Epithelial cell of esophagus (primary cell): ENCODE results near the gene SEMA4B.

Source experiments
- DNase-seq: peaks from one replicate; pipeline ENCODE4 v3.0.0; 2010; ENCODE audit warnings: low read depth
- H3K4me3 ChIP-seq: 2 replicates; pipeline ENCODE4 v1.5.1; 2011; ENCODE audit warnings: mild to moderate bottlenecking, low read length, control low read depth
- TF ChIP-seq, protein P1 (sequence below): IDR thresholded peaks from 2 replicates; pipeline ENCODE4 v1.5.1; 2011; ENCODE audit warnings: low read depth, mild to moderate bottlenecking, low read length, control low read depth, inconsistent platforms; ENCODE audit not compliant: insufficient read depth; ENCODE audit errors: missing control alignments

SEMA4B gene, protein sequence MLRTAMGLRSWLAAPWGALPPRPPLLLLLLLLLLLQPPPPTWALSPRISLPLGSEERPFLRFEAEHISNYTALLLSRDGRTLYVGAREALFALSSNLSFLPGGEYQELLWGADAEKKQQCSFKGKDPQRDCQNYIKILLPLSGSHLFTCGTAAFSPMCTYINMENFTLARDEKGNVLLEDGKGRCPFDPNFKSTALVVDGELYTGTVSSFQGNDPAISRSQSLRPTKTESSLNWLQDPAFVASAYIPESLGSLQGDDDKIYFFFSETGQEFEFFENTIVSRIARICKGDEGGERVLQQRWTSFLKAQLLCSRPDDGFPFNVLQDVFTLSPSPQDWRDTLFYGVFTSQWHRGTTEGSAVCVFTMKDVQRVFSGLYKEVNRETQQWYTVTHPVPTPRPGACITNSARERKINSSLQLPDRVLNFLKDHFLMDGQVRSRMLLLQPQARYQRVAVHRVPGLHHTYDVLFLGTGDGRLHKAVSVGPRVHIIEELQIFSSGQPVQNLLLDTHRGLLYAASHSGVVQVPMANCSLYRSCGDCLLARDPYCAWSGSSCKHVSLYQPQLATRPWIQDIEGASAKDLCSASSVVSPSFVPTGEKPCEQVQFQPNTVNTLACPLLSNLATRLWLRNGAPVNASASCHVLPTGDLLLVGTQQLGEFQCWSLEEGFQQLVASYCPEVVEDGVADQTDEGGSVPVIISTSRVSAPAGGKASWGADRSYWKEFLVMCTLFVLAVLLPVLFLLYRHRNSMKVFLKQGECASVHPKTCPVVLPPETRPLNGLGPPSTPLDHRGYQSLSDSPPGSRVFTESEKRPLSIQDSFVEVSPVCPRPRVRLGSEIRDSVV

DNA sequence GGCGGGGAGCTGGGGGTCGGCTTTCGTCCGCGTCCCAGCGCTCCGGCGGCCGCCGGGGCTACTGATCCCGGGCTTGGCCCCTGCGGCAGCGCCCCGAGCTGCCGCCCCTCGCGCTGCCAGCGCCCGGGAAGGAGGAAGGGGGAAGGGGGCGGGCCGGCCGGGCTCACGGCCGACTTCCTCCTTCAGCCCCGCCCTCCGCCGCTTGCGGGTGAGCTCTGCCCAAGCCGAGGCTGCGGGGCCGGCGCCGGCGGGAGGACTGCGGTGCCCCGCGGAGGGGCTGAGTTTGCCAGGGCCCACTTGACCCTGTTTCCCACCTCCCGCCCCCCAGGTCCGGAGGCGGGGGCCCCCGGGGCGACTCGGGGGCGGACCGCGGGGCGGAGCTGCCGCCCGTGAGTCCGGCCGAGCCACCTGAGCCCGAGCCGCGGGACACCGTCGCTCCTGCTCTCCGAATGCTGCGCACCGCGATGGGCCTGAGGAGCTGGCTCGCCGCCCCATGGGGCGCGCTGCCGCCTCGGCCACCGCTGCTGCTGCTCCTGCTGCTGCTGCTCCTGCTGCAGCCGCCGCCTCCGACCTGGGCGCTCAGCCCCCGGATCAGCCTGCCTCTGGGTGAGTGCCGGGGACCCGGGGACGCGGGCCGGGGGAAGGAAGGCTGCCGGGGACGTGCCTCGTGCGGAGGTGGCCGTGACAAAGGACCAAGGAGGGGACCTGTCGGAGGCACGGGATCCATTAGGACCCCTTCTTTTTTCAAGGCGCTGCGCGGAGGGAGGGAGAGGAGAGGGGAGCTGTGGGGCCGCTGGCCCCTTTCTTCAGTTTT, at the start of gene SEMA4B:
SEMA4B (plus strand) TSS at position 201 of the 814 bp plus-strand sequence; CDS start at position 450, 249 bp downstream.
- peak; percentile 74 for DNase-seq
- TF ChIP-seq, protein P1, sequence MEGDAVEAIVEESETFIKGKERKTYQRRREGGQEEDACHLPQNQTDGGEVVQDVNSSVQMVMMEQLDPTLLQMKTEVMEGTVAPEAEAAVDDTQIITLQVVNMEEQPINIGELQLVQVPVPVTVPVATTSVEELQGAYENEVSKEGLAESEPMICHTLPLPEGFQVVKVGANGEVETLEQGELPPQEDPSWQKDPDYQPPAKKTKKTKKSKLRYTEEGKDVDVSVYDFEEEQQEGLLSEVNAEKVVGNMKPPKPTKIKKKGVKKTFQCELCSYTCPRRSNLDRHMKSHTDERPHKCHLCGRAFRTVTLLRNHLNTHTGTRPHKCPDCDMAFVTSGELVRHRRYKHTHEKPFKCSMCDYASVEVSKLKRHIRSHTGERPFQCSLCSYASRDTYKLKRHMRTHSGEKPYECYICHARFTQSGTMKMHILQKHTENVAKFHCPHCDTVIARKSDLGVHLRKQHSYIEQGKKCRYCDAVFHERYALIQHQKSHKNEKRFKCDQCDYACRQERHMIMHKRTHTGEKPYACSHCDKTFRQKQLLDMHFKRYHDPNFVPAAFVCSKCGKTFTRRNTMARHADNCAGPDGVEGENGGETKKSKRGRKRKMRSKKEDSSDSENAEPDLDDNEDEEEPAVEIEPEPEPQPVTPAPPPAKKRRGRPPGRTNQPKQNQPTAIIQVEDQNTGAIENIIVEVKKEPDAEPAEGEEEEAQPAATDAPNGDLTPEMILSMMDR, result no peak
- peak within 1 kb of the TSS; percentile 89 for H3K4me3 ChIP-seq

DNA sequence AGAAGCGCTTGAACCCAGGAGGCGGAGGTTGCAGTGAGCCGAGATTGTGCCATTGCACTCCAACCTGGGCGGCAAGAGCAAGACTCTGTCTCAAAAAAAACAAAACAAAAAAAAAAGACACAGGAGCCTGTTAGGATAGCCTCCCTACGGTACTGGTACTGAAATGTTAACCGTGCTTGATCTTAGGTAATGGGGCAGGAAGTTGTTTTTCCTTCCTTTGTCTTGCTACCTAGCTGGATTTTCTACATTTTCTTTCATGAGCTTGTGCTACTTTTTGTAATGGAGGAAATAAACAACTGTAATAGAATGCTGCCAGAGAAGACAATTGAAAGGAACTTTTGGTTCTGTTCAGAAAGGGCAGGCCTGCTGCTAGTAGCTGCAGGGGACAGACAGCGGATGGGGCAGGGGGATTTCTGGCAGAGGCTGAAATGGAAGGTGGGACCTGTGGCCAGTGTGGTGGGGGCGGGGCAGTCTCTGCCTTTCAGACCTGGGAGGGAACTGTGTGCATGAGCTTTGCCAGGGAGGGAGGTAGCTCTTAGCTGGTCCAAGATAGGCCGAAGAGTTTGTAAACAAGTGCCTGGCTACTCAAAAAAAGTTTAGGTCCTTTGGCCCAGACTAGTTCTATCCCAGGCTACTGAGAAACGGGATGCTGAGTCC, 49.0 kb upstream of the SEMA4B start:
- no peak overlapping the region for H3K4me3 ChIP-seq
- TF ChIP-seq, protein P1, result no peak
- no peak for DNase-seq

DNA sequence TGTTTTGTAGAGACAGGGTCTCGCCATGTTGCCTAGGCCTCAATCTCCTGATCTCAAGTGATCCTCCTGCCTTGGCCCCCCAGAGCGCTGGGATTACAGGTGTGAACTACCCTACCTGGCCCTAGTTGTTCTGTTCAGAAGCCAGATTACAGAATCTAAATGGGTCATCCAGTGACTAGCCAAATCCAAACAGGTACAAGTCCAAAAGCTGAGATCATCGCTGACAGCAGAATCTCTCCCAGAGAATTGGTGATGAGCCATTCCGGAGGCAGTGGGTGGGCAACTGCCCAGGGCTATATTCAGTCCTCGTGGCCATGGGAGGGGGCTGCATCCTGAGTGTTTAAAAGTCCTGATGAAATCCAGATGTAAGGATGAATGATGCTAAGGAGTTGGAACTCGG, 47.5 kb upstream of the SEMA4B start:
- no peak for DNase-seq
- no peak overlapping the region for H3K4me3 ChIP-seq
- TF ChIP-seq, protein P1, result no peak

DNA sequence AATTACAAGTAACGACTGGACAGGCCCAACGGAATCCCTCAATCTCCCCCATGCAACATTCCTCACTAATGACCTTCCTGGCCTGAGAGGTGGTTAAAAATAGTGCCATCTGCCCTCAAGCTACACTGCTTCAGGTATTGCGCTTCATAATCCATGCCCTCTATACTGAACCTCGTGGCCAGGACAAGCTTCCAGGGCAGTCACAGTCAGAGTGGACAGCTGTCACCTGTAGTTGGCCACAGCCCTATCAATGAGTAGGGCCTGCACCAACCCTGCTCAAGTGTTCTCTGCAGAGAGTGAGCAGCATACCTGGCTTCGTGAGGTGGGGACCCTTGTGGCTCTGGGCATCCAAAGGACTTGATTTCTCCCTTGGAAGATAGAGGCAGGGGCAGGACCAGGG, 46.9 kb upstream of the SEMA4B start:
- TF ChIP-seq, protein P1, result no peak
- H3K4me3 ChIP-seq, result no peak overlapping the region
- no peak for DNase-seq

DNA sequence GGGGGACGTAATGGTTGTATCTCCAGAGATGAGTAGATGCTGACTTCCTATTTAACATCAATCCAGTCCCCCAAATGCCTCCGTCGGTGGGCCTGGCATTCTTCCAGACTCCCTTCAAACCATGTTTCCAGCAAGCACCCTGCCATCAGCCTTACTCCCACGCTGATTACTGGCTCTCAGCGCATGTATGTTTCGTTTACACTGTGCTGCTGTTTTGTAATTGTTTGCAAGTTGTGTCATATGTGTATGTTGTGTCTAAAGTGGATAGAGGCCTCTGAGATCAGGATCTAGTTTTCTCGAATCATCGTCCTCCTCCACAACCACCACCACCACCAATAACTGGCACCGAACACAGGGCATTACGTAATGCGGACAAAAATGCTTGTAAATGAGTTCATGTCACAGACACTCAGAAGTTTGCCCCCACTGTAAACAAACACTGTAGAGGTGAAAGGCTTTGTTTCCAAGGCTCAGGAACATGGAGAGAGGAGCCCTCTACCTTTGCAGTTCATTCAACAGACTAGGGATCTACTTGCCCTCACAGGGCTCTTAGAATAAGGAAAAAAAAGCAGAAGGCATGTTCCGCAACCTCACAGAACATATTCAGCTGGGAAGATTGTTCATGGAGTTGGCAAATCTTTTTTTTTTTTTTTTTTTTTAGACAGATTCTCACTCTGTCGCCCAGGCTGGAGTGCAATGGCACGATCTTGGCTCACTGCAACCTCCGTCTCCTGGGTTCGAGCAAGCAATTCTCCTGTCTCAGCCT, 46.1 kb upstream of the SEMA4B start:
- TF ChIP-seq, protein P1, result no peak
- H3K4me3 ChIP-seq, result no peak overlapping the region
- peak; percentile 75 for DNase-seq
